B cell (primary cell): ENCODE measurements around the gene CPLX1. TPM values are rescaled to one million over a fixed set of nuclear protein-coding genes. Genes with fewer than 3 reads are reported as not detected.

Source experiments
- ATAC-seq: fragments of 200-7000 bp; cut with Tn5 transposase; one replicate; pipeline ENCODE4 v1.10.0; 2021; ENCODE audit warnings: low read depth, mild to moderate bottlenecking, moderate number of reproducible peaks, moderate library complexity
- CTCF ChIA-PET: fragments of 350-600 bp; sonication (Branson Sonifier 250); formaldehyde crosslinking; loops from one replicate; lab custom pipeline; 2021; ENCODE audit warnings: antibody characterized with exemption, inconsistent platforms; lab: Charles Lee
- POLR2A ChIA-PET: fragments of 350-600 bp; sonication (Branson Sonifier 250); formaldehyde crosslinking; loops from one replicate; lab custom pipeline; 2021; ENCODE audit warnings: antibody characterized with exemption; lab: Charles Lee
- DNase-seq: peaks from one replicate; pipeline ENCODE4 v3.0.0; 2013
- H2AFZ ChIP-seq: 2 replicates; pipeline ENCODE4 v1.6.1; 2012; ENCODE audit warnings: mild to moderate bottlenecking, low read depth, low read length; ENCODE audit not compliant: insufficient read depth, poor library complexity, severe bottlenecking
- H3K27ac ChIP-seq, 2 donors: 1 replicate in 1 of 2; 2 replicates in 1 of 2; pipeline ENCODE4 v1.5.1; 2012 to 2013; ENCODE audit warnings: low read length in 2 of 2, mild to moderate bottlenecking in 2 of 2, moderate library complexity in 1 of 2
- H3K27me3 ChIP-seq, 4 experiments: fragments of 200-600 bp in 1 of 4; sonication (generic) in 1 of 4; replicated peaks in 1 of 4; 1 replicate in 2 of 4; 2 replicates in 2 of 4; pipeline versions ENCODE4 v1.6.1 to v1.7.0; 2013 to 2016; ENCODE audit warnings: low read length in 3 of 4, mild to moderate bottlenecking in 2 of 4, mixed read lengths in 1 of 4, moderate library complexity in 1 of 4; ENCODE audit not compliant: insufficient read depth in 4 of 4, control insufficient read depth in 3 of 4; ENCODE audit errors: control extremely low read depth in 1 of 4
- H3K36me3 ChIP-seq, 2 experiments: replicated peaks in 1 of 2; 1 replicate in 1 of 2; 2 replicates in 1 of 2; pipeline versions ENCODE4 v1.6.1 to v1.7.1; 2013; ENCODE audit warnings: low read length in 1 of 2; ENCODE audit not compliant: insufficient read depth in 2 of 2, control insufficient read depth in 1 of 2; ENCODE audit errors: control extremely low read depth in 1 of 2, extremely low read depth in 1 of 2
- H3K4me1 ChIP-seq, 2 donors: fragments of 200-600 bp in 1 of 2; sonication (generic) in 1 of 2; 1 replicate in 1 of 2; 2 replicates in 1 of 2; pipeline versions ENCODE4 v1.5.1 to v1.6.1; 2013 to 2017; ENCODE audit warnings: low read length in 2 of 2; ENCODE audit not compliant: control insufficient read depth in 2 of 2, insufficient read depth in 2 of 2
- H3K4me2 ChIP-seq: replicated peaks from 2 replicates; pipeline ENCODE3; 2012; ENCODE audit warnings: mild to moderate bottlenecking, low read depth, low read length; ENCODE audit not compliant: poor library complexity, severe bottlenecking
- H3K4me3 ChIP-seq, 5 experiments: fragments of 200-600 bp in 1 of 5; sonication (generic) in 1 of 5; 1 replicate in 3 of 5; 2 replicates in 2 of 5; pipeline versions ENCODE4 v1.5.1 to v1.7.0; 2011 to 2016; ENCODE audit warnings: low read length in 4 of 5, mild to moderate bottlenecking in 4 of 5, low read depth in 2 of 5, control low read depth in 1 of 5, moderate library complexity in 1 of 5; ENCODE audit not compliant: insufficient read depth in 1 of 5; ENCODE audit errors: control extremely low read depth in 1 of 5, extremely low read depth in 1 of 5
- H3K79me2 ChIP-seq: fragments of 200-600 bp; sonication (generic); one replicate; pipeline ENCODE4 v1.6.0; 2016; ENCODE audit warnings: low read length; ENCODE audit not compliant: control insufficient read depth, insufficient read depth
- H3K9ac ChIP-seq: fragments of 200-600 bp; sonication (generic); 2 replicates; pipeline ENCODE4 v1.6.1; 2017; ENCODE audit warnings: mild to moderate bottlenecking, low read length, moderate library complexity
- H3K9me3 ChIP-seq, 3 donors: one replicate each; pipeline versions ENCODE4 v1.6.1 to v1.7.1; 2013; ENCODE audit warnings: low read length in 2 of 3; ENCODE audit not compliant: control insufficient read depth in 2 of 3, insufficient read depth in 1 of 3; ENCODE audit errors: control extremely low read depth in 1 of 3
- H4K20me1 ChIP-seq: 2 replicates; pipeline ENCODE4 v1.6.0; 2012; ENCODE audit warnings: mild to moderate bottlenecking, low read length; ENCODE audit not compliant: insufficient read depth, control insufficient read depth, poor library complexity, severe bottlenecking
- H3K27ac Mint-ChIP-seq: one replicate; pipeline ENCODE4 v1.8.0; 2021; ENCODE audit warnings: mixed read lengths
- H3K27me3 Mint-ChIP-seq: one replicate; pipeline ENCODE4 v1.8.0; 2021; ENCODE audit warnings: mixed read lengths
- H3K4me1 Mint-ChIP-seq: one replicate; pipeline ENCODE4 v1.8.0; 2021; ENCODE audit warnings: mixed read lengths
- H3K4me3 Mint-ChIP-seq: one replicate; pipeline ENCODE4 v1.8.0; 2021; ENCODE audit warnings: mixed read lengths
- H3K9me3 Mint-ChIP-seq: one replicate; pipeline ENCODE4 v1.8.0; 2022; ENCODE audit warnings: mixed read lengths; ENCODE audit not compliant: insufficient read depth
- EZH2 ChIP-seq: IDR thresholded peaks from 2 replicates; pipeline ENCODE4 v1.6.1; 2012; ENCODE audit warnings: borderline replicate concordance, low read depth, mild to moderate bottlenecking, moderate library complexity, low read length; ENCODE audit not compliant: insufficient read depth, poor library complexity, severe bottlenecking
- WGBS: methylation state at CpG from one replicate; pipeline ENCODE4 v1.1.5; 2013; ENCODE audit warnings: missing lambda C conversion rate; ENCODE audit not compliant: insufficient coverage; 5-methylcytosine and 5-hydroxymethylcytosine counted together
- intact Hi-C: fragments of 100-400 bp; cut with micrococcal nuclease; formaldehyde crosslinking; loops from one replicate; pipeline ENCODE4 v1.10.0; 2022
- polyA plus RNA-seq: library from polyadenylated mRNA; depleted of rRNA; stranded (reverse); fragments of >200 nt; gene quantifications from 2 replicates; pipeline ENCODE4 v1.2.3, GENCODE V29; 2012
- total RNA-seq, 2 donors: library from RNA; stranded (reverse); fragments of 120-200 nt in 1 of 2; gene quantifications; 1 replicate in 1 of 2; 2 replicates in 1 of 2; pipeline versions ENCODE4 v1.2.3 to v1.2.4, GENCODE V29; 2013 to 2022
- TF ChIP-seq, protein P1 (sequence below): fragments of 200-600 bp; IDR thresholded peaks from one replicate; pipeline ENCODE4 v1.8.0; 2022; ENCODE audit warnings: antibody characterized with exemption, mild to moderate bottlenecking

Gene CPLX1
- total and polyA plus RNA-seq, 2 donors (not counting 1 experiment from before 2014, with no cell fraction given), result not detected

GRCh38 chr4:768995-769394, 56.9 kb downstream of the CPLX1 start:
- no peak overlapping the region for H2AFZ ChIP-seq
- H3K36me3 ChIP-seq, result peaks cover 0 to 57% of the 10 kb centered on the region in 2 experiments
- intact Hi-C loops, result no loop called here
- DNase-seq (no peak), ATAC-seq (no peak)
- no peak overlapping the region for H3K9ac ChIP-seq
- H3K27me3 ChIP-seq, result no peaks in the 10 kb centered on the region
- H3K4me2 ChIP-seq, result no peak overlapping the region
- H3K9me3 Mint-ChIP-seq, result no peaks in the 10 kb centered on the region
- peaks cover 66% of the 10 kb centered on the region for H3K79me2 ChIP-seq
- H3K4me3 Mint-ChIP-seq, result no peak overlapping the region
- TF ChIP-seq, protein P1, sequence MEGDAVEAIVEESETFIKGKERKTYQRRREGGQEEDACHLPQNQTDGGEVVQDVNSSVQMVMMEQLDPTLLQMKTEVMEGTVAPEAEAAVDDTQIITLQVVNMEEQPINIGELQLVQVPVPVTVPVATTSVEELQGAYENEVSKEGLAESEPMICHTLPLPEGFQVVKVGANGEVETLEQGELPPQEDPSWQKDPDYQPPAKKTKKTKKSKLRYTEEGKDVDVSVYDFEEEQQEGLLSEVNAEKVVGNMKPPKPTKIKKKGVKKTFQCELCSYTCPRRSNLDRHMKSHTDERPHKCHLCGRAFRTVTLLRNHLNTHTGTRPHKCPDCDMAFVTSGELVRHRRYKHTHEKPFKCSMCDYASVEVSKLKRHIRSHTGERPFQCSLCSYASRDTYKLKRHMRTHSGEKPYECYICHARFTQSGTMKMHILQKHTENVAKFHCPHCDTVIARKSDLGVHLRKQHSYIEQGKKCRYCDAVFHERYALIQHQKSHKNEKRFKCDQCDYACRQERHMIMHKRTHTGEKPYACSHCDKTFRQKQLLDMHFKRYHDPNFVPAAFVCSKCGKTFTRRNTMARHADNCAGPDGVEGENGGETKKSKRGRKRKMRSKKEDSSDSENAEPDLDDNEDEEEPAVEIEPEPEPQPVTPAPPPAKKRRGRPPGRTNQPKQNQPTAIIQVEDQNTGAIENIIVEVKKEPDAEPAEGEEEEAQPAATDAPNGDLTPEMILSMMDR, result no peak
- TF ChIP-seq EZH2, result no peak
- H3K9me3 ChIP-seq, result peaks cover 0 to 5% (median 0%) of the 10 kb centered on the region in 3 donors
- ChIA-PET POLR2A (no interaction called here), CTCF (no interaction called here)
- no peak overlapping the region for H3K27ac ChIP-seq
- no peaks in the 10 kb centered on the region for H3K4me1 ChIP-seq
- H3K27me3 Mint-ChIP-seq, result no peaks in the 10 kb centered on the region
- H3K4me1 Mint-ChIP-seq, result peaks cover 16% of the 10 kb centered on the region
- H3K27ac Mint-ChIP-seq, result no peak overlapping the region
- WGBS, result 96% methylated on average over 10 of the region's 12 CpGs
- H3K4me3 ChIP-seq, result no peak overlapping the region
- H4K20me1 ChIP-seq, result peaks cover 75% of the 10 kb centered on the region

DNA sequence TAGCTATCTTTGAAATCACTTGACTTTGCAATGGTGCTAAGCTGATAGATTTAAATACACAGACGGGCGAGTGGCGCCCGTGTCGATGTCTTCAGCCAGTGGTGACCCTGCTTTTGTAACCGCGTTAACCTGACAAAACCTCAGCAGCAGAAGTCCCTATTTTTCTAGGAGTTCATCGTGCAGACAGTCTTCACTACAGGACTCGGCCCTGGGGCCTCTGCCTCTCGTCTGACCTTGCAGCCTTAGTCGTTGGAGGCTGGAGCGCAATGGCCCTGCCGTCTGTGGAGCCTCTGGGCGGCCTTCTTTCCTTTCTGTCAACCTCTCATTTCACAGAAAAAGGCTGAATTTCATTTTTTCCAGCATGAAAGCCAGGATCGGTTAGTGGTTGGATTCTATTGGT, 57.9 kb downstream of the CPLX1 start:
- H3K27ac ChIP-seq, result no peak overlapping the region
- no peak overlapping the region for H3K4me3 ChIP-seq
- H3K79me2 ChIP-seq, result peaks cover 57% of the 10 kb centered on the region
- no peak overlapping the region for H2AFZ ChIP-seq
- H3K9me3 ChIP-seq, result peaks cover 0 to 5% (median 0%) of the 10 kb centered on the region in 3 donors
- CTCF ChIA-PET, result interaction anchor here (0.7 kb wide), 1 partner anchor 25 kb away, joined by 3 read pairs; no protein-coding TSS in a partner anchor
- Mint-ChIP-seq H3K27me3 (no peaks in the 10 kb centered on the region), H3K9me3 (no peaks in the 10 kb centered on the region), H3K27ac (no peak overlapping the region), H3K4me1 (peaks cover 15% of the 10 kb centered on the region), H3K4me3 (no peak overlapping the region)
- H3K4me2 ChIP-seq, result no peak overlapping the region
- TF ChIP-seq, protein P1, result no peak
- no peak for TF ChIP-seq EZH2
- H3K4me1 ChIP-seq, result no peaks in the 10 kb centered on the region
- H3K27me3 ChIP-seq, result no peaks in the 10 kb centered on the region
- ATAC-seq (no peak), DNase-seq (no peak)
- WGBS, result 95% methylated on average over 12 of the region's 15 CpGs
- peaks cover 75% of the 10 kb centered on the region for H4K20me1 ChIP-seq
- POLR2A ChIA-PET, result no interaction called here
- H3K9ac ChIP-seq, result no peak overlapping the region
- peaks cover 0 to 57% of the 10 kb centered on the region in 2 experiments for H3K36me3 ChIP-seq
- intact Hi-C loops, result no loop called here
